ENCODE measurements around the gene SNX12.

DNA sequence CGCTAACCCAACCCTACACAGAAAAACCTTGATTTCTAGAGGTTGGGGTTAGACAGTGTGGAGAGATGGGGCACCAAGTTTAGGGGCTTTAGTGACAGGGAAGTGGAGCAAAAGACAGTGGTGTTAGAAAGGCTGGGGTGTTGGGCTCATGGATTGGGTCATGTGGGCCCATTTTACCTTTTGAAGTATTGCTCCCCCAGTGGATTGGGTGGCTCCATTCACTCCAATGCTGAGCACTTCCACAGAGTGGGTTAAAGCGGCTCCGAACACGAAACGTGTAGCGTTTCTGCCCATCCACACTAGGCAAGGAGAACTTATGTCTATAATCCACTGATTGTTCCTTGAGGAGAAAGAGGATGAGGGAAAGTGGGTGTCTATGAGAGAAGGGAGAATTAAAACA, 40.9 kb upstream of the SNX12 start:
- TF ChIP-seq, protein P1, sequence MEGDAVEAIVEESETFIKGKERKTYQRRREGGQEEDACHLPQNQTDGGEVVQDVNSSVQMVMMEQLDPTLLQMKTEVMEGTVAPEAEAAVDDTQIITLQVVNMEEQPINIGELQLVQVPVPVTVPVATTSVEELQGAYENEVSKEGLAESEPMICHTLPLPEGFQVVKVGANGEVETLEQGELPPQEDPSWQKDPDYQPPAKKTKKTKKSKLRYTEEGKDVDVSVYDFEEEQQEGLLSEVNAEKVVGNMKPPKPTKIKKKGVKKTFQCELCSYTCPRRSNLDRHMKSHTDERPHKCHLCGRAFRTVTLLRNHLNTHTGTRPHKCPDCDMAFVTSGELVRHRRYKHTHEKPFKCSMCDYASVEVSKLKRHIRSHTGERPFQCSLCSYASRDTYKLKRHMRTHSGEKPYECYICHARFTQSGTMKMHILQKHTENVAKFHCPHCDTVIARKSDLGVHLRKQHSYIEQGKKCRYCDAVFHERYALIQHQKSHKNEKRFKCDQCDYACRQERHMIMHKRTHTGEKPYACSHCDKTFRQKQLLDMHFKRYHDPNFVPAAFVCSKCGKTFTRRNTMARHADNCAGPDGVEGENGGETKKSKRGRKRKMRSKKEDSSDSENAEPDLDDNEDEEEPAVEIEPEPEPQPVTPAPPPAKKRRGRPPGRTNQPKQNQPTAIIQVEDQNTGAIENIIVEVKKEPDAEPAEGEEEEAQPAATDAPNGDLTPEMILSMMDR (IDR thresholded peaks at IDR 0.05; ENCODE audit: low read length), result no peak
- TF ChIP-seq EZH2 (optimal IDR thresholded peaks at IDR 0.05; ENCODE audit: low read depth, low read length), result no peak
- TF ChIP-seq EZH2phosphoT487 (IDR thresholded peaks at IDR 0.05; ENCODE audit: low read length), result no peak

All from MM.1S (cell line).